Fibroblast of lung (primary cell): ENCODE results near the gene FAM111B. TPM values are rescaled to one million over a fixed set of nuclear protein-coding genes. Genes with fewer than 3 reads are reported as not detected.

Experiments used
- DNase-seq, 2 donors: peaks; one replicate each; pipeline versions ENCODE4 v3.0.0 to v3.0.0-alpha.2; 2010; ENCODE audit warnings: low read depth in 2 of 2
- H2AFZ ChIP-seq: 2 replicates; pipeline ENCODE4 v1.5.1; 2012; ENCODE audit warnings: low read length, control low read depth, inconsistent platforms
- H3K27ac ChIP-seq: 2 replicates; pipeline ENCODE4 v1.5.1; 2011; ENCODE audit warnings: low read length, control low read depth; ENCODE audit not compliant: insufficient read depth
- H3K27me3 ChIP-seq: 2 replicates; pipeline ENCODE4 v1.5.1; 2011; ENCODE audit warnings: mild to moderate bottlenecking, low read length; ENCODE audit not compliant: control insufficient read depth, insufficient read depth
- H3K36me3 ChIP-seq: 2 replicates; pipeline ENCODE4 v1.5.1; 2011; ENCODE audit warnings: low read length; ENCODE audit not compliant: control insufficient read depth, insufficient read depth
- H3K4me1 ChIP-seq: 2 replicates; pipeline ENCODE4 v1.5.1; 2011; ENCODE audit warnings: low read length; ENCODE audit not compliant: control insufficient read depth, insufficient read depth; ENCODE audit errors: extremely low read depth
- H3K4me2 ChIP-seq: 2 replicates; pipeline ENCODE4 v1.5.1; 2011; ENCODE audit warnings: low read length, control low read depth; ENCODE audit not compliant: insufficient read depth; ENCODE audit errors: extremely low read depth
- H3K4me3 ChIP-seq, 4 experiments: fragments of 200-600 bp in 1 of 4; sonication (generic) in 1 of 4; replicated peaks in 1 of 4; 2 replicates each; pipeline ENCODE4 v1.5.1; 2011 to 2016; ENCODE audit warnings: low read length in 4 of 4, low read depth in 3 of 4, mild to moderate bottlenecking in 3 of 4, control low read depth in 2 of 4, inconsistent platforms in 1 of 4, mixed read lengths in 1 of 4; ENCODE audit not compliant: insufficient read depth in 1 of 4; ENCODE audit errors: control extremely low read depth in 1 of 4
- H3K79me2 ChIP-seq: 2 replicates; pipeline ENCODE4 v1.5.1; 2012; ENCODE audit warnings: mild to moderate bottlenecking, low read length, inconsistent platforms; ENCODE audit not compliant: control insufficient read depth, insufficient read depth
- H3K9ac ChIP-seq: 2 replicates; pipeline ENCODE4 v1.5.1; 2011; ENCODE audit warnings: mild to moderate bottlenecking, low read length, control low read depth; ENCODE audit not compliant: insufficient read depth
- H3K9me3 ChIP-seq: 2 replicates; pipeline ENCODE4 v1.5.1; 2012; ENCODE audit warnings: low read depth, low read length; ENCODE audit not compliant: control insufficient read depth, insufficient read depth
- H4K20me1 ChIP-seq: 2 replicates; pipeline ENCODE4 v1.5.1; 2011; ENCODE audit warnings: low read length; ENCODE audit not compliant: control insufficient read depth, insufficient read depth; ENCODE audit errors: extremely low read depth
- EZH2 ChIP-seq: IDR thresholded peaks from 2 replicates; pipeline ENCODE4 v1.5.1; 2012; ENCODE audit warnings: low read length, control low read depth, mild to moderate bottlenecking; ENCODE audit errors: missing control alignments
- polyA plus RNA-seq, 2 donors: library from polyadenylated mRNA; depleted of rRNA in 1 of 2; stranded (reverse) in 1 of 2; unstranded in 1 of 2; fragments of >200 nt; gene quantifications; 2 replicates each; pipeline ENCODE4 v1.2.1, GENCODE V29; 2011 to 2012; ENCODE audit warnings: missing spikeins in 1 of 2
- total RNA-seq: library from RNA; depleted of rRNA; stranded (reverse); fragments of >200 nt; gene quantifications from 2 replicates; pipeline ENCODE4 v1.2.1, GENCODE V29; 2014
- TF ChIP-seq, protein P1 (sequence below), 2 donors: IDR thresholded peaks in 1 of 2; conservative IDR thresholded peaks in 1 of 2; 1 replicate in 1 of 2; 2 replicates in 1 of 2; pipeline ENCODE4 v1.5.1; 2011 to 2012; ENCODE audit warnings: low read length in 2 of 2, control low read depth in 1 of 2, inconsistent platforms in 1 of 2, low read depth in 1 of 2, mild to moderate bottlenecking in 1 of 2

Gene FAM111B
- total and polyA plus RNA-seq, 2 donors (not counting 1 experiment from before 2014, with no cell fraction given), result 0.33 to 6.2 TPM

DNA sequence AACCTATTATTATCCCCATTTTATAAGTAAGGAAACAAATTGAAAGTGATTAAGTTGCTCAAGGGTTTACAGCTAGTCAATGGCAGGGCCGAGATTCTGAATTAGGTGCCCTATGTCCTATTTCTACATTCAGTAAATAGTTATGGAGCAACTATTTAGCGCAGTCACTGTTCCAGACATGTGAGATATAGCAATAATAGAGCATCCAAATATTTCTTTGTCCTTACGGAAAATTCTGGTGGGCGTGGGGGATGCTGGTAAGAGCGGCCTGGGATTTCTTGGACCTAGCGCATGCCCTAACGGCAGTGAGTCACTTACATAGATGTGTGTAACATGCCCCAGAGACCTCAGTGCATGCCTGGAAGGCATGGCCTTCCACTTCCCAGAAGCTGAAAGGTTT, 69.3 kb downstream of the FAM111B start:
- H3K9ac ChIP-seq, result no peak overlapping the region
- H3K27me3 ChIP-seq, result no peaks in the 10 kb centered on the region
- no peak overlapping the region for H3K4me2 ChIP-seq
- H3K4me3 ChIP-seq, result no peak overlapping the region
- no peak overlapping the region for H2AFZ ChIP-seq
- peaks cover 1% of the 10 kb centered on the region for H3K79me2 ChIP-seq
- no peaks in the 10 kb centered on the region for H3K9me3 ChIP-seq
- peaks cover 7% of the 10 kb centered on the region for H3K4me1 ChIP-seq
- no peak overlapping the region for H3K27ac ChIP-seq
- H3K36me3 ChIP-seq, result no peaks in the 10 kb centered on the region
- H4K20me1 ChIP-seq, result no peaks in the 10 kb centered on the region
- no peak for DNase-seq
- TF ChIP-seq, protein P1, sequence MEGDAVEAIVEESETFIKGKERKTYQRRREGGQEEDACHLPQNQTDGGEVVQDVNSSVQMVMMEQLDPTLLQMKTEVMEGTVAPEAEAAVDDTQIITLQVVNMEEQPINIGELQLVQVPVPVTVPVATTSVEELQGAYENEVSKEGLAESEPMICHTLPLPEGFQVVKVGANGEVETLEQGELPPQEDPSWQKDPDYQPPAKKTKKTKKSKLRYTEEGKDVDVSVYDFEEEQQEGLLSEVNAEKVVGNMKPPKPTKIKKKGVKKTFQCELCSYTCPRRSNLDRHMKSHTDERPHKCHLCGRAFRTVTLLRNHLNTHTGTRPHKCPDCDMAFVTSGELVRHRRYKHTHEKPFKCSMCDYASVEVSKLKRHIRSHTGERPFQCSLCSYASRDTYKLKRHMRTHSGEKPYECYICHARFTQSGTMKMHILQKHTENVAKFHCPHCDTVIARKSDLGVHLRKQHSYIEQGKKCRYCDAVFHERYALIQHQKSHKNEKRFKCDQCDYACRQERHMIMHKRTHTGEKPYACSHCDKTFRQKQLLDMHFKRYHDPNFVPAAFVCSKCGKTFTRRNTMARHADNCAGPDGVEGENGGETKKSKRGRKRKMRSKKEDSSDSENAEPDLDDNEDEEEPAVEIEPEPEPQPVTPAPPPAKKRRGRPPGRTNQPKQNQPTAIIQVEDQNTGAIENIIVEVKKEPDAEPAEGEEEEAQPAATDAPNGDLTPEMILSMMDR (conservative IDR thresholded peaks at IDR 0.05 in 1 of 2, IDR thresholded peaks at IDR 0.05 in 1 of 2; ENCODE audit: low read depth in 1 of 2, low read length in 2 of 2), result no peak
- TF ChIP-seq EZH2, result no peak

Other genes with a start within 250 kb of the FAM111B start
- 0.33 TPM in 1 of 2 replicates, not detected in the other for gene GLYATL1, start 167.7 kb upstream of the FAM111B start, total RNA-seq
- 0.51 and 0.56 TPM in 2 replicates for gene GLYATL1, start 167.7 kb upstream of the FAM111B start, polyA plus RNA-seq
- not detected in 2 replicates for gene GLYATL1B, start 20.9 kb upstream of the FAM111B start, total RNA-seq
- gene GLYATL1B, start 20.9 kb upstream of the FAM111B start, polyA plus RNA-seq, result not detected in 2 replicates
- gene FAM111A, start 35.6 kb downstream of the FAM111B start, total RNA-seq, result 34.7 and 42.3 TPM in 2 replicates
- 27.1 and 44.2 TPM in 2 replicates for gene FAM111A, start 35.6 kb downstream of the FAM111B start, polyA plus RNA-seq
- gene DTX4, start 64.9 kb downstream of the FAM111B start, total RNA-seq, result 3.1 and 4.8 TPM in 2 replicates
- 1.2 and 2.1 TPM in 2 replicates for gene DTX4, start 64.9 kb downstream of the FAM111B start, polyA plus RNA-seq
- gene MPEG1, start 105.7 kb downstream of the FAM111B start, total RNA-seq, result not detected in 2 replicates
- gene MPEG1, start 105.7 kb downstream of the FAM111B start, polyA plus RNA-seq, result not detected in 2 replicates